ENCODE data around the gene USP34.
"Not testable (repeated sequence)": the region's sequence is repeated elsewhere in the genome, so short reads cannot be mapped to it uniquely, and the experiment has no call there.

Gene USP34

GRCh38 chr2:61179701-61180639 lies 290.9 kb downstream of the USP34 start:
- DNase-seq, result no peak

- no peak for DNase-seq
These were observed 292.0 kb downstream of the USP34 start for GRCh38 chr2:61178603-61179545.

GRCh38 chr2:61177727-61178549 lies 292.9 kb downstream of the USP34 start:
- peak; percentile 58 for DNase-seq

- DNase-seq, result peak; percentile 96
These were observed 293.8 kb downstream of the USP34 start for GRCh38 chr2:61176755-61177726.

- DNase-seq, result no peak
These were observed 295.9 kb downstream of the USP34 start for GRCh38 chr2:61175036-61175435.

GRCh38 chr2:61173116-61173515 lies 297.8 kb downstream of the USP34 start:
- DNase-seq, result no peak

GRCh38 chr2:61172671-61173070 lies 298.2 kb downstream of the USP34 start:
- DNase-seq, result no peak

- no peak for DNase-seq
These were observed 303.3 kb downstream of the USP34 start for GRCh38 chr2:61167579-61167978.

- DNase-seq, result no peak
These were observed 304.9 kb downstream of the USP34 start for GRCh38 chr2:61165946-61166345.

GRCh38 chr2:61165082-61165481 lies 305.8 kb downstream of the USP34 start:
- DNase-seq, result not testable (repeated sequence)

GRCh38 chr2:61162721-61163120 lies 308.2 kb downstream of the USP34 start:
- DNase-seq, result no peak

GRCh38 chr2:61161888-61162287 lies 309.0 kb downstream of the USP34 start, which contains the start of gene C2orf74:
TSS of gene C2orf74 (plus strand) at chr2:61162188. CDS start at chr2:61162515, 327 bp downstream.
- DNase-seq, result no peak

- DNase-seq, result no peak
These were observed 312.4 kb downstream of the USP34 start for GRCh38 chr2:61158356-61158955.

GRCh38 chr2:61157371-61158003 lies 313.4 kb downstream of the USP34 start:
- no peak for DNase-seq

- no peak for DNase-seq
These were observed 319.5 kb downstream of the USP34 start for GRCh38 chr2:61151436-61151835.

- no peak for DNase-seq
These were observed 321.8 kb downstream of the USP34 start for GRCh38 chr2:61149074-61149473.

- not testable (repeated sequence) for DNase-seq
These were observed 322.8 kb downstream of the USP34 start for GRCh38 chr2:61148091-61148490.

GRCh38 chr2:61145990-61146389 lies 324.9 kb downstream of the USP34 start:
- no peak for DNase-seq

GRCh38 chr2:61144697-61145268 lies 326.1 kb downstream of the USP34 start:
- DNase-seq, result peak; percentile 99

- DNase-seq, result no peak
These were observed 329.7 kb downstream of the USP34 start for GRCh38 chr2:61141151-61141550.
